Activated T-cell treated with anti-CD3 and anti-CD28 coated beads, Interleukin-2, amount 50 U/mL, for 24 hours (primary cell): Measurements from ENCODE around the gene HPSE2.

Source experiments
- DNase-seq: peaks from one replicate; pipeline ENCODE4 v3.0.0-alpha.2; 2020
- H3K27ac Mint-ChIP-seq: 2 replicates; pipeline ENCODE4 v1.8.0; 2020; ENCODE audit warnings: mild to moderate bottlenecking, mixed read lengths
- H3K27me3 Mint-ChIP-seq: 2 replicates; pipeline ENCODE4 v1.8.0; 2020; ENCODE audit warnings: mixed read lengths
- H3K36me3 Mint-ChIP-seq: 2 replicates; pipeline ENCODE4 v1.8.0; 2020; ENCODE audit warnings: low read depth, mixed read lengths
- H3K4me1 Mint-ChIP-seq: 2 replicates; pipeline ENCODE4 v1.8.0; 2020; ENCODE audit warnings: low read depth, mixed read lengths
- H3K4me3 Mint-ChIP-seq: 2 replicates; pipeline ENCODE4 v1.8.0; 2020; ENCODE audit warnings: mild to moderate bottlenecking, moderate library complexity, mixed read lengths
- H3K9me3 Mint-ChIP-seq: 2 replicates; pipeline ENCODE4 v1.8.0; 2020; ENCODE audit warnings: mixed read lengths

Gene HPSE2

DNA sequence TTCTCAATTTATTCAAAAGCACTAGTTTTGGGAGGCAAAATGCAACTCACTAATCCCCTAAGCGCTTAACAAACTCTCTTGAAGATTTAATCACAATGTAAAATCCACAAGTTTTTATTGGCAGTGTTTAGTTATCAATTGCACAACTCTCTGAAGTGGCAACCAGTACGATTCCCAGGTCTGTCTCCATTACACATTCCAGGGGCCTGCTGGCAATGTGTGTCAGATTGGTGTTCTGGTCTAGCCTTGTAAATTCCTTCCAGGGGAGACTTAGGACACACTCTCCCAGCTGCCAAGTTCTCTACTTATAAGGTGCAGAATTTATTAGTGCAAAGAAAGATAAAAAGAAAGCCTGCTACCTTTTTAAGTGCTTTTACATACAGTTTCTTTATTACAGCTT, 624.2 kb downstream of the HPSE2 start:
- Mint-ChIP-seq H3K4me1 (no peaks in the 10 kb centered on the region), H3K9me3 (no peaks in the 10 kb centered on the region), H3K27me3 (peaks cover 34% of the 10 kb centered on the region), H3K27ac (no peak overlapping the region), H3K36me3 (no peaks in the 10 kb centered on the region), H3K4me3 (no peak overlapping the region)
- no peak for DNase-seq

GRCh38 chr10:98610836-98611235, 624.8 kb downstream of the HPSE2 start:
- H3K4me3 Mint-ChIP-seq = no peak overlapping the region
- no peaks in the 10 kb centered on the region for H3K9me3 Mint-ChIP-seq
- no peak overlapping the region for H3K27ac Mint-ChIP-seq
- H3K27me3 Mint-ChIP-seq = peaks cover 34% of the 10 kb centered on the region
- H3K36me3 Mint-ChIP-seq = no peaks in the 10 kb centered on the region
- no peaks in the 10 kb centered on the region for H3K4me1 Mint-ChIP-seq
- DNase-seq = no peak

DNA sequence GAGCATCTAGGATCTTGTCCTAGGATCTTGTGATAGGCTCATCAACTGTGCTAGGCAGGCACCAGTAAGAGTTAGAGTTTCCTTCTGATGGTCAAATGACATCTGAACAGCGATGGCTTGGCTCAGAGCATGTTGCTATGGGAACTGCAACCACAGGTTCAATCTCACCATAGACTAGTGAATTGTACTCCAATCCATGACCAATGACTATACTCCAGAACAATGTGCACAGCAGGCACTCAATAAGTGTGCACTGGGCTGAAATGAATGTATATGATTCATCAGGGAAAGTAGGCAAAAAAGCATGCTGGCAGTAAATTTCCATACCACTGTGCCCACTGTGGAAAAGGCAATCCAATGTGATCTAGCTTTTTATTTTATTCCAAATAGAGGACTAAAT, 625.4 kb downstream of the HPSE2 start:
- Mint-ChIP-seq H3K4me1 (no peaks in the 10 kb centered on the region), H3K36me3 (no peaks in the 10 kb centered on the region), H3K4me3 (no peak overlapping the region), H3K27ac (no peak overlapping the region), H3K27me3 (peaks cover 34% of the 10 kb centered on the region), H3K9me3 (no peaks in the 10 kb centered on the region)
- no peak for DNase-seq

GRCh38 chr10:98609265-98609664, 626.4 kb downstream of the HPSE2 start:
- no peaks in the 10 kb centered on the region for H3K4me1 Mint-ChIP-seq
- H3K36me3 Mint-ChIP-seq = no peaks in the 10 kb centered on the region
- H3K4me3 Mint-ChIP-seq = no peak overlapping the region
- H3K9me3 Mint-ChIP-seq = no peaks in the 10 kb centered on the region
- H3K27ac Mint-ChIP-seq = no peak overlapping the region
- DNase-seq = no peak
- H3K27me3 Mint-ChIP-seq = peaks cover 39% of the 10 kb centered on the region

DNA sequence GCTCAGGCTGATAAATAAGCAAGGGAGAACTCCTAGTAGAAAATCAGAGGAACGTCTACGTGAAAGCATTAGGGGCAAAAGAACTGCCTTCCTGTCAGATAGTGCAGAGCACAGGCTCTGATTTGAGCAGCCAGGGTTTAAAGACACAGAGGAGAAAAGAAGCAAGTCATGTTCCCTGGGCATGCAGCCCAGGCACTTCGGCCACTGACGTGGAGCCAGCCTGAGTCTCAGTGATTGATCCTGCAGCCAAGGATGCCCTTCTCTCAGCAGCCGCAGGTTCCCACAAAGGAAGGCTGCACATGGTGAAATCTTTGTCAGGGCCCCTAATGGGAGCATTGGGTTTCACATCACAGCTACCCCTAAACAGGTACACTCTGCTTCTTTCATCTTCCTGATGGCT, 627.2 kb downstream of the HPSE2 start:
- H3K4me3 Mint-ChIP-seq = no peak overlapping the region
- no peak for DNase-seq
- H3K4me1 Mint-ChIP-seq = no peaks in the 10 kb centered on the region
- no peak overlapping the region for H3K27ac Mint-ChIP-seq
- no peaks in the 10 kb centered on the region for H3K36me3 Mint-ChIP-seq
- peaks cover 46% of the 10 kb centered on the region for H3K27me3 Mint-ChIP-seq
- no peaks in the 10 kb centered on the region for H3K9me3 Mint-ChIP-seq

DNA sequence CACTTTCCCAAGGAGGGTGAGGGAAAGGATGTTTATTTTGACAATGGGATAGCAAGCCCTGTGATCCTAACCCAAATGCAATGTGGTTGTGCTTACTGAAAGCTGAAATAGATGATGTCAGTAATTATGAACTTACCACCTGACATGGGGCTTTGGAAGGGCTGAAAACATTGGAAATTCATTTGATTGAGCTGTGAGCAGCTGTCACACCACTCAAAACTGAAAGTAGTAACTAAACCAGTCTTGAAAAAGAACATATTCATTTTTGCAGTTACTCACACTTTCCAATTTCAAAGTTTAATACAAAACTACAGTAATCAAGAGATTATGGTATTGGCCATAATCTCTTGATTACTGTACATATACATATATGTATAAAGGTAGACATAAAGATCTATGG, 633.4 kb downstream of the HPSE2 start:
- H3K4me1 Mint-ChIP-seq = no peaks in the 10 kb centered on the region
- DNase-seq = no peak
- H3K27me3 Mint-ChIP-seq = peaks cover 29% of the 10 kb centered on the region
- H3K27ac Mint-ChIP-seq = no peak overlapping the region
- no peak overlapping the region for H3K4me3 Mint-ChIP-seq
- no peaks in the 10 kb centered on the region for H3K36me3 Mint-ChIP-seq
- H3K9me3 Mint-ChIP-seq = no peaks in the 10 kb centered on the region

DNA sequence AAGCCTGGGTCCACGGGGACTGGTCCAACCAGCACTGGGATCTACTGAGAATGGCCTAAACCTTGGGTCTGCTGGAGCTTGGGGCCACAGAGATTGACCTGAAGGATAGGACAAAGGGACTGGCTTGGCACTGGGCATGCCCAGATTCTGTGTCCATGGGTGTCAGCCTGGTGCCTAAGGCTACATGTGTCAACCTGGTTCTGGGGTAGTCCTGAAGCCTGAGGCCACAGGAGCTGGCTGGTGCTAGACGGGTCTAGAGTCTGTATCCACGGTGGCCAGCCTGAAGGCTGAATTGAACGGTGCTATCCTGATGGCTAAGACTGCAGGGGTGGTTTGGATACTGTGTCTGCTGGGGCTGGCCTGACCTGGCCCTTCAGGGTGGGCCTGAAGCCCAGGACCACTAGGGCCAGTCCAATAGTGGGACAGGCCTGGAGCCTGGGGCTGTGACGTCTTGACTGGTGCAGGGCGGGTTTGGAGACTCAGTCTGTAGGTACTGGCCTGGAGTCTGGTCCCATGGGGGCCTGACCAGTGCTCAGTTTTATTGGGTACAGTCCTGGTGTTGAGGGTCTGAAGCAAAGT, 636.5 kb downstream of the HPSE2 start:
- Mint-ChIP-seq H3K9me3 (peaks cover 9% of the 10 kb centered on the region), H3K27ac (no peak overlapping the region), H3K36me3 (no peaks in the 10 kb centered on the region), H3K27me3 (peaks cover 20% of the 10 kb centered on the region), H3K4me3 (no peak overlapping the region), H3K4me1 (no peaks in the 10 kb centered on the region)
- no peak for DNase-seq

DNA sequence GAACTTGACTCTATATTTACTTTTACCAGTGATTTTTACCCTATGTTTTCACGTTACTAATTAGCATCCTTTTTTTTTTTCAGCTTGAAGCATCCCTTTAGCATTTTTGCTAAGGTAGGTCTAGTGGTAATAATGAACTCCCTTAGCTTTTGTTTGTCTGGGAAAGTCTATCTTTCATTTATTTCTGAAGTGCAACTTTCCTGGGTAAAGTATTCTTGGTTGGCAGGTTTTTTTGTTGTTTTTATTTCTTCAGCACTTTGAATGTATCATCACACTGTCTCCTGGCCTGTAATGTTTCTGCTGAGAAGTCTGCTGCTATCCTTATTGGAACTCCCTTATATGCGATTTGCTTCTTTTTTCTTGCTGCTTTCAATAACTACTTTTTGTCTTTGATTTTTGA, 639.2 kb downstream of the HPSE2 start:
- peaks cover 6% of the 10 kb centered on the region for H3K27me3 Mint-ChIP-seq

GRCh38 chr10:98589691-98590090, 646.0 kb downstream of the HPSE2 start:
- Mint-ChIP-seq H3K4me3 (no peak overlapping the region), H3K27me3 (no peaks in the 10 kb centered on the region), H3K36me3 (no peaks in the 10 kb centered on the region), H3K4me1 (no peaks in the 10 kb centered on the region), H3K9me3 (no peaks in the 10 kb centered on the region), H3K27ac (no peak overlapping the region)
- DNase-seq = no peak

More for the DNA sequence above, 639.2 kb downstream of the HPSE2 start:
- no peaks in the 10 kb centered on the region for H3K36me3 Mint-ChIP-seq
- no peaks in the 10 kb centered on the region for H3K4me1 Mint-ChIP-seq
- H3K9me3 Mint-ChIP-seq = peaks cover 9% of the 10 kb centered on the region
- no peak overlapping the region for H3K4me3 Mint-ChIP-seq
- no peak for DNase-seq
- no peak overlapping the region for H3K27ac Mint-ChIP-seq

DNA sequence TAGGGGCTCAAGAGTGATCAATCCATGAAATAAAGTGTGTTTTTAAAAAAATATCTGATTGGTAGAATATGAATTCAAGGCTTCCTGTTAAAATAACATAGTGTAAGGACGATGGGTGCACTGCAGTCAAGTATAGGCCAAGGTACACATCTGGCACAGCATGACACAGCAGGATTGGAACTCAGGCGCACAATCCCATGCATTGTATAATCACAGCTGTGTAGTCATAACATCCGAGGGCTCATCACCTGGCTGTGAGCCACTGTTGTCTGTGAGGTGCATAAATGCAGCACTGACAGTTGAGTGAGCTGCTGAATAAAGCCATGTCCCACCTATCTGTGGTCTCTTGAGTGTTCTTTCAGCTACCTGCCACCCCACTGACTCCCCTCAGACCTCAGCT, 646.6 kb downstream of the HPSE2 start:
- Mint-ChIP-seq H3K27ac (no peak overlapping the region), H3K36me3 (no peaks in the 10 kb centered on the region), H3K27me3 (peaks cover 7% of the 10 kb centered on the region), H3K4me1 (no peaks in the 10 kb centered on the region), H3K9me3 (no peaks in the 10 kb centered on the region), H3K4me3 (no peak overlapping the region)
- DNase-seq = no peak

DNA sequence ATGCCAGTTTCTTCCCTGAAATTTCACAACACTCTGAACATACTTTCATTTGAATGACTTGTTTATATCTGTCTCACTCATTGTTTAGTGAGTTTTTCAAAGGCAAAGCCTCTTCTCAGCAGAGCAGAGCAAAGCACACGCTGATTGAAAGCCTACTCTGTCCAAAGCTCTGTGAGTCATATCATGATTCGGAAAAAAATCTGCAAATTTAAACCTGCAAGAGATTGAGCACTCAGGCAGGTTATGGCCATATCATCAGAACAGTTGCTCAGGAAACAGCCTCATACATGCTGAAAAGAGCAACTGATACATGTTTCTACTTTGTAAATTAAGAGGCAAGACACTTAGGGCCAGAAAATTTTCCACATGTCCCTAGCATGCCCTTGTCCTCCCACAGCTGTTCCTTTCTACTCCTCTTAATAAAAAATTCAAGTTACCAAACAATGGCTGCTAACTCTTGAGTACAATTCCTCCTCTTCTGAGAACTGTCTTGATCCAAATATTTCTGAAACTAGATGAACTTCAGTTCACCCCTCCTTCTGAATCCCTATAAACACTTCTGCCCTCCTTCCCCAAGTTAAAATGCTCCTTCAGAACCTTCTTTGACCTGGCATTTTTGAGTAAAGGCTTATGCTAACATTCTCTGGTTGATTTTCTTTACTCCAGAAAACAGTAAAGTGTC, 648.4 kb downstream of the HPSE2 start:
- H3K4me1 Mint-ChIP-seq = no peaks in the 10 kb centered on the region
- H3K9me3 Mint-ChIP-seq = no peaks in the 10 kb centered on the region
- H3K36me3 Mint-ChIP-seq = no peaks in the 10 kb centered on the region
- H3K27me3 Mint-ChIP-seq = peaks cover 12% of the 10 kb centered on the region
- DNase-seq = no peak
- no peak overlapping the region for H3K4me3 Mint-ChIP-seq
- H3K27ac Mint-ChIP-seq = no peak overlapping the region

- H3K27ac Mint-ChIP-seq = no peak overlapping the region
- H3K27me3 Mint-ChIP-seq = peaks cover 15% of the 10 kb centered on the region
- no peak overlapping the region for H3K4me3 Mint-ChIP-seq
- no peak for DNase-seq
- H3K9me3 Mint-ChIP-seq = no peaks in the 10 kb centered on the region
- no peaks in the 10 kb centered on the region for H3K4me1 Mint-ChIP-seq
- no peaks in the 10 kb centered on the region for H3K36me3 Mint-ChIP-seq
These were observed 649.6 kb downstream of the HPSE2 start for GRCh38 chr10:98586096-98586495.

GRCh38 chr10:98582363-98582762, 653.3 kb downstream of the HPSE2 start:
- Mint-ChIP-seq H3K4me1 (no peaks in the 10 kb centered on the region), H3K4me3 (no peak overlapping the region), H3K9me3 (no peaks in the 10 kb centered on the region), H3K36me3 (no peaks in the 10 kb centered on the region), H3K27ac (no peak overlapping the region), H3K27me3 (peaks cover 22% of the 10 kb centered on the region)
- DNase-seq = no peak

DNA sequence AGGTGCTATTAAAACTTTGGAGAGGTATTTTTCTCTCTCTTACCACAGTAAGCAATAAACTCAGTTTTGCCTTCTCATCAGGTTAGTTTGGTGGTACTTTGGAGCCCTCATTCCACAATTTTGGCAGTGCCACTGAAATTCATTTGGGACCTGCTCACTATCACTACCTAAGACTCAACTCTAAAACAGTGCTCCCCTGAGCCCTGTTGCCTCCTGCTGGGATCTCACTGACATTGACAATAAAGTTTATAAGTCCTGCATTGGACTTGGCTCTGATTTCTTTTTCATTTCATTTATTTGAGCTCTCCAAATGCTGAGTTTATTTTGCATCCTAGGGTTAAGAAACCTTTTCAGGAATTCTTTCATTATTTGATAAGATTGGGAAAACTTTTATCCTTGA, 658.1 kb downstream of the HPSE2 start:
- peaks cover 20% of the 10 kb centered on the region for H3K27me3 Mint-ChIP-seq
- no peak for DNase-seq
- H3K4me1 Mint-ChIP-seq = no peaks in the 10 kb centered on the region
- H3K9me3 Mint-ChIP-seq = no peaks in the 10 kb centered on the region
- no peak overlapping the region for H3K4me3 Mint-ChIP-seq
- no peak overlapping the region for H3K27ac Mint-ChIP-seq
- no peaks in the 10 kb centered on the region for H3K36me3 Mint-ChIP-seq

- no peak overlapping the region for H3K27ac Mint-ChIP-seq
- H3K36me3 Mint-ChIP-seq = no peaks in the 10 kb centered on the region
- H3K9me3 Mint-ChIP-seq = no peaks in the 10 kb centered on the region
- H3K27me3 Mint-ChIP-seq = peaks cover 20% of the 10 kb centered on the region
- no peak overlapping the region for H3K4me3 Mint-ChIP-seq
- DNase-seq = no peak
- H3K4me1 Mint-ChIP-seq = no peaks in the 10 kb centered on the region
These were observed 658.5 kb downstream of the HPSE2 start for GRCh38 chr10:98577168-98577567.

DNA sequence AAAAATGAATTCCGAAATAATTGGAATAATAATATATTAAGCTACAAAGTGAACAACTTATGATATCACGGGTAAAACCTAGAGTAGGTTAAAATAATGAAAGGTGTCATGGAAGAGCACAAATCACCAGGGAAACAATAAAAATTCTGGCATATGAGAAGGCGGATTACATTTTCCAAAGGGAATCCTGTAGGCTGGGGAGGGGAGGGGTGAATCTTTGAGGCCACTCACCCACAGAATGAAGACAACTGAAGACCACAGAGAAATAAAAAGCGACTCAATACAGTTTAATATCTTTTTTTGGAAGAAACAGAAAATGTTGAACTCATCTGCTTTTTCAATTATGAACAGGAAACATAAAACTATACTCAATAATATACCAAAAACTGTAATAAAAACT, 659.6 kb downstream of the HPSE2 start:
- no peaks in the 10 kb centered on the region for H3K9me3 Mint-ChIP-seq
- H3K27me3 Mint-ChIP-seq = peaks cover 17% of the 10 kb centered on the region
- H3K4me1 Mint-ChIP-seq = no peaks in the 10 kb centered on the region
- no peaks in the 10 kb centered on the region for H3K36me3 Mint-ChIP-seq
- no peak for DNase-seq
- H3K27ac Mint-ChIP-seq = no peak overlapping the region
- no peak overlapping the region for H3K4me3 Mint-ChIP-seq
